ENCODE measurements around the gene PYCR2.

Gene PYCR2

DNA sequence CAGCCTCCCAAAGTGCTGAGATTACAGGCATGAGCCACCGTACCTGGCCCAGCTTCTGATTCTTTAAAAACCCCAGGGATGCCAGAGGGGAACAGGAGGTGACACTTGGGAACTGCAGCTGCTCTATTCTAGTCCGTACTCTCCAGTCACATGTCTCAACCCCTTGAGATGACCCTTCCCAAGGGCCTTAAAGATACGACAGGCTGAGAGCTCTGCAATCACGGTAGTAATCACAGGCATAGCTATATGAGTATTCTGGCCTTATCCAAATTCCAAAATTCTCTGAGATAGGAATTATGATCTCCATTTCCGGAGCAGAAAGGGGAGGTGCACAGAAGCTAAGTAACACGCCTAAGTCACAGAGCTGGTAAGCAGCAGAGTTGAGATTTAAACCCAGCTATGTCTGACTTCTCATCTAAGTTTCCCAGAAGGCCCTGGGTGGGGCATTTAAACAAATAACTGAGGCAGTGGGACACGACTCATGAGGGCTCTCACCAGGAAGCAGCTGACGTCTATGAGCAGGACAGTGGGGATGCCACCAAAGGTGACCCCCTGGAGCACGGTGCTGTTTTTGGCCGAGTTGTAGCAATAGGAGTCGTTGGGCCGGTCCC is 47.0 kb downstream of the PYCR2 start:
- DNase-seq (ENCODE audit: low read depth in 2 of 2), result no peak

GRCh38 chr1:225875044-225875815 is 48.8 kb downstream of the PYCR2 start:
- DNase-seq (ENCODE audit: low read depth in 2 of 2), result no peak

- no peak for DNase-seq (ENCODE audit: low read depth in 2 of 2)
These were observed 49.6 kb downstream of the PYCR2 start for GRCh38 chr1:225874431-225874830.

- no peak for DNase-seq (ENCODE audit: low read depth in 2 of 2)
These were observed 50.7 kb downstream of the PYCR2 start for GRCh38 chr1:225873281-225873850.

GRCh38 chr1:225872075-225872430 is 52.0 kb downstream of the PYCR2 start:
- DNase-seq (ENCODE audit: low read depth in 2 of 2), result no peak

- DNase-seq (ENCODE audit: low read depth in 2 of 2), result no peak
These were observed 52.5 kb downstream of the PYCR2 start for GRCh38 chr1:225871359-225872074.

GRCh38 chr1:225870911-225871310 is 53.1 kb downstream of the PYCR2 start:
- no peak for DNase-seq (ENCODE audit: low read depth in 2 of 2)

All from stimulated activated CD4-positive, alpha-beta T cell treated with anti-CD3 and anti-CD28 coated beads, Interleukin-15, amount 100 ng/mL, for 48 hours (primary cell).